Activated naive CD8-positive, alpha-beta T cell treated with anti-CD3 and anti-CD28 coated beads, Interleukin-2, amount 50 U/mL, for 16 hours (primary cell): ENCODE measurements around the gene IFIT1.
"Not testable (repeated sequence)": the region's sequence is repeated elsewhere in the genome, so short reads cannot be mapped to it uniquely, and the experiment has no call there.

Source experiments
- DNase-seq: peaks from one replicate; pipeline ENCODE4 v3.0.0-alpha.2; 2020; ENCODE audit warnings: low read depth, low spot score

The IFIT1 gene

GRCh38 chr10:89431977-89432376 is 39.6 kb downstream of the IFIT1 start:
- no peak for DNase-seq

- no peak for DNase-seq
Measured at GRCh38 chr10:89438525-89438924, 46.1 kb downstream of the IFIT1 start.

- no peak for DNase-seq
Measured at GRCh38 chr10:89440226-89441009, 48.0 kb downstream of the IFIT1 start.

GRCh38 chr10:89442289-89442688 is 49.9 kb downstream of the IFIT1 start:
- no peak for DNase-seq

- not testable (repeated sequence) for DNase-seq
Measured at GRCh38 chr10:89444819-89445218, 52.4 kb downstream of the IFIT1 start.

- no peak for DNase-seq
Measured at GRCh38 chr10:89450901-89451300, 58.5 kb downstream of the IFIT1 start.

- no peak for DNase-seq
Measured at GRCh38 chr10:89452193-89452592, 59.8 kb downstream of the IFIT1 start.

GRCh38 chr10:89454561-89455347 is 62.3 kb downstream of the IFIT1 start:
- no peak for DNase-seq
